ENCODE data around the gene UBXN1. TPM values are rescaled to one million over a fixed set of nuclear protein-coding genes. Genes with fewer than 3 reads are reported as not detected.
A peak's percentile ranks its signal among the peaks of the same experiment; 100 is the strongest.
"Not testable (repeated sequence)": the region's sequence is repeated elsewhere in the genome, so short reads cannot be mapped to it uniquely, and the experiment has no call there.

Gene UBXN1
- total and polyA plus RNA-seq, 5 experiments from 2014 or later, result 188 to 219 (median 218) TPM

DNA sequence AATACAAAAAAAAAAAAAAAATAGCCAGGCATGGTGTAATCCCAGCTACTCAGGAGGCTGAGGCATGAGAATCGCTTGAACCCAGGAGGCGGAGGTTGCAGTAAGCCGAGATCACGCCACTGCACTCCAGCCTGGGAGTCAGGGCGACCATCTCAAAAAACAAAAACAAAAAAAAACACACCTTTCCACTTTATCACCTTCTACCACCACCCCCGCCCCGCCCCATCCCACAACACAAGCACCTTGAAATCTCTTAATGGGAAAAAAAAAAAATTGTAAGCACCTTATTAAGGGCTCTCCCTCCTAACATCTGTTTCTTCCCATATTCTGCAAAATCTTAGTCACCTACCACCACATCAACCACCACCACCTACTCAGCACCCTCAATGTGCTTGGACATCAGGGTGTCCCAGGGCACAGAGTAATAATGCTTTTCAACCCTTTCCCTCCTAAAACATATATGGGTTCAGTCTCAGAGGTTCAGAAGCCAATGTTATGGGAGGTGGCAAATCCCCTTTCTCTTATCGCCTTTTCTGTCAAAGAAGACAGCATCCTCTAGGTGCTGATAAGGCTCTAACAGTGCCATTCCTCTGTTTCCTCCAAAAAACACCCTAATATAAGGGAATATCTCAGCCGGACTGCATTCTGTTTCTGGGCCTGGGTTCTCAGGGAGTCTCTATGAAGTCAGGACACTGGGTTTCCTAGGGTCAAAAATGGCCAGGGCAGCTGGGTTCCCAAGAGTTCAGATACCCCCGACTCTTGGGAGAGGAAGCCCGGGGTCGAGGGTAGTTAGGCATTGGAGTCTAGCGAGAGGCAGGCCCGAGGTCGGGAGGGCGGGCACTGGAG, 26.5 kb downstream of the UBXN1 start:
- ATAC-seq, result peak; percentile 6 to 49
- peaks cover 12 to 37% (median 21%) of the 10 kb centered on the region in 4 donors for H3K4me1 Mint-ChIP-seq
- POLR2A ChIA-PET, result interaction anchor here (0.6 to 19.9 kb wide), 25 partner anchors 8 to 1555 kb away, joined by 3 to 541 read pairs (median 6); partner anchors contain the start of genes B3GAT3, BSCL2, C11orf98 and CSKMT
- peak in 4 of 10 donors; percentile 34 to 57 (median 44) for DNase-seq
- peaks cover 0 to 15% (median 0%) of the 10 kb centered on the region in 3 donors for H3K36me3 Mint-ChIP-seq
- peak overlapping the region; percentile 82 to 100 (median 94) for H3K27ac Mint-ChIP-seq
- peak overlapping the region; percentile 86 to 96 (median 92) for H3K4me3 Mint-ChIP-seq
- H3K9me3 Mint-ChIP-seq, result peaks cover 0 to 2% (median 0%) of the 10 kb centered on the region in 9 donors
- H3K27me3 Mint-ChIP-seq, result no peaks in the 10 kb centered on the region

GRCh38 chr11:62650283-62650682, 28.6 kb downstream of the UBXN1 start:
- not testable (repeated sequence) for DNase-seq, ATAC-seq, H3K9me3 Mint-ChIP-seq, H3K27me3 Mint-ChIP-seq
- POLR2A ChIA-PET, result interaction anchor here (0.5 to 19.9 kb wide), 8 partner anchors 10 to 104 kb away, joined by 3 to 541 read pairs (median 6); partner anchors contain the start of genes C11orf98, CSKMT, EML3 and LBHD1
- peaks cover 16 to 50% (median 34%) of the 10 kb centered on the region in 4 donors for H3K4me1 Mint-ChIP-seq
- H3K4me3 Mint-ChIP-seq, result peak overlapping the region in 1 of 10 donors; percentile 7
- H3K27ac Mint-ChIP-seq, result peak overlapping the region in 4 of 10 donors; percentile 8 to 91 (median 34)
- peaks cover 0 to 15% (median 0%) of the 10 kb centered on the region in 3 donors for H3K36me3 Mint-ChIP-seq

DNA sequence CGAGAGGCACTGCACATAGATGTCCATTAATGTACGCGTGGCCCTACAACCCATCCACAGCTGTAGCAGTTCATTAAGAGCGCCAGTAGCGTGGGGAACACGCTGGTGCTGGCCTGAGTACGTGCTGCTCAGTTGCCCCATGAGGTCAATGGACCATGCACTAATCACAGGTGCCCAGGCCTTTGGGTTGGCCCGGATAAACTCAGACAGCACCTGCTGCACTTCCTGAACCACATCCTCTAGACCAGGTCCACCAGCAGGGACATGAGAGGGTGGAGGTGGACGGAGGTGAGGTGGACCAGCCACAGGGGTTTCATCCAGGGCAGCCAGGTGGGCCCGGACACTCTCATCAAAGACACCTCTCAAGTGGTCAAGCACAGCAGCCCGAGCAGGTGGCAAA, 29.4 kb downstream of the UBXN1 start:
- Mint-ChIP-seq H3K4me1 (peaks cover 18 to 56% (median 40%) of the 10 kb centered on the region in 4 donors), H3K27ac (peak overlapping the region in 4 of 10 donors; percentile 6 to 62 (median 16))

DNA sequence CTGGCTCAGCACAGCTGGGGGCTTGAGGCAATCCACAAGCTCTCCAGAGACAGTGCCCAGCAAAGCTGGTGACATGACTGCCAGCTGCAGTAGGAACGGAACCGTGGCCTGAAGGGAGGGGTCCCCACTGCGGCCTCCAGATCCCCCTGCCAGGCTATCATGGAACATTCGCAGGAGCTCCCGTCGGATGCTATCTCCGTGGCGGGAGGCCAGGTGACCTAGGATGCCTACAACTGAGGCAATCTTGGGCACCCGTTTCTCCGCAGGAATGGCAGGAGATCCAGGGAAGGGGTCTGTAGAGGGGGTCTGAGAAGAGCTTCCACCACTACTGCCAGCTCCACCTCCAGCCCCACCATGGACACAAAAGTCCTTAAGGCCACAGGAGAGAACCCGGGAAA, 29.9 kb downstream of the UBXN1 start:
- Mint-ChIP-seq H3K27me3 (no peaks in the 10 kb centered on the region), H3K4me1 (peaks cover 18 to 58% (median 41%) of the 10 kb centered on the region in 4 donors), H3K36me3 (peaks cover 0 to 24% (median 0%) of the 10 kb centered on the region in 3 donors), H3K9me3 (peaks cover 0 to 2% (median 0%) of the 10 kb centered on the region in 9 donors), H3K27ac (peak overlapping the region in 2 of 10 donors; percentile 22 to 29), H3K4me3 (peak overlapping the region in 1 of 10 donors; percentile 7)
- POLR2A ChIA-PET, result interaction anchor here (0.6 to 19.9 kb wide), 8 partner anchors 20 to 79 kb away, joined by 3 to 541 read pairs (median 8); partner anchors contain the start of genes B3GAT3, C11orf98, CSKMT and EML3
- DNase-seq (no peak), ATAC-seq (no peak)

More for the DNA sequence above, 29.4 kb downstream of the UBXN1 start:
- H3K27me3 Mint-ChIP-seq, result no peaks in the 10 kb centered on the region
- POLR2A ChIA-PET, result interaction anchor here (0.6 to 19.9 kb wide), 8 partner anchors 9 to 118 kb away, joined by 3 to 541 read pairs (median 6); partner anchors contain the start of genes C11orf98, CSKMT, EML3 and HNRNPUL2
- ATAC-seq (no peak), DNase-seq (no peak)
- H3K4me3 Mint-ChIP-seq, result peak overlapping the region in 1 of 10 donors; percentile 22
- peaks cover 0 to 2% (median 0%) of the 10 kb centered on the region in 9 donors for H3K9me3 Mint-ChIP-seq
- H3K36me3 Mint-ChIP-seq, result peaks cover 0 to 19% (median 0%) of the 10 kb centered on the region in 3 donors

DNA sequence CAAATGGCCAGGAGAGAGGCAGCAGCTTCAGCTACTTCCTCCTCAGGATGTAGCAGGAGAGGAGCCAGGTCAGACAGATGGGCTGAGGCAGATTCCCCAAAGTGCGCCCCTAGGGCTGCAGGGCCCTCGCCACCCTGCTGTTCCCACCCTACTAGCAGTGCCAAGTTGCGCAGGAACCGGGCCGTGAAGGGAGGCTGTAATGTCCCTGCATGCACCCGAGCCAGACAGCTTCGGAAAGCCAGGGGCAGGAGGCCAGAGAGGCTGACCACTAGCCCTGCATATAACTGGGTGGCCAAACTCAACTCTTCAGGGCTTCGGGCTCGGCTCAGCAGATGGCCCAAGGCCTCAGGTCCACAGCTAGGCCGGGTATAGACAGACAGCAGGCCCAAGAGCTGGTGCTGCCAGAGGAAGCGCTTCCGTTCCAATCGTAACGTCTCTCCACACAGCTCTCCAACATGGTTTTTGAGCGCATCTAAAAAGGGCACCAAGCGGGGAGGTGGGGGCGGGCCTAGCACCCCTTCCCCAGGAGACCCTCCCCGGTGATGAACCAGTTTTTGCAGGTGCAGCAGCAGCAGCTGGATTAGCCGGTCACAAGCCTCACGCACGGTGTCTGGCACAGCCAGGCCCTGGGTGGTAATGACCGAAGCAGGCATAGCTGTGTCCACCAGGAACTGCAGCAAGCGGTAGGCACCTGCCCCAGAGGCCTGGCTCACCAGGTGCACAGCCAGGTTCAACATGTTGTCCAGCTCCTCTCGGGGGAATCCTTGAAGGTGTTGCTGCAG, 30.5 kb downstream of the UBXN1 start:
- no peaks in the 10 kb centered on the region for H3K27me3 Mint-ChIP-seq
- DNase-seq, result no peak
- POLR2A ChIA-PET, result interaction anchor here (0.8 to 19.9 kb wide), 11 partner anchors 9 to 106 kb away, joined by 3 to 541 read pairs (median 4); partner anchors contain the start of genes B3GAT3, C11orf98, CSKMT and EML3
- H3K9me3 Mint-ChIP-seq, result no peaks in the 10 kb centered on the region
- ATAC-seq, result no peak
- peaks cover 0 to 26% (median 0%) of the 10 kb centered on the region in 3 donors for H3K36me3 Mint-ChIP-seq
- peaks cover 15 to 56% (median 37%) of the 10 kb centered on the region in 4 donors for H3K4me1 Mint-ChIP-seq
- no peak overlapping the region for H3K4me3 Mint-ChIP-seq
- no peak overlapping the region for H3K27ac Mint-ChIP-seq

- H3K4me3 Mint-ChIP-seq, result peak overlapping the region in 1 of 10 donors; percentile 45
- peaks cover 13 to 56% (median 34%) of the 10 kb centered on the region in 4 donors for H3K4me1 Mint-ChIP-seq
- no peak for ATAC-seq
- no peaks in the 10 kb centered on the region for H3K9me3 Mint-ChIP-seq
- no peaks in the 10 kb centered on the region for H3K27me3 Mint-ChIP-seq
- H3K27ac Mint-ChIP-seq, result peak overlapping the region in 1 of 10 donors; percentile 22
- DNase-seq, result no peak
- POLR2A ChIA-PET, result interaction anchor here (0.8 to 19.9 kb wide), 11 partner anchors 9 to 1669 kb away, joined by 3 to 541 read pairs (median 9); partner anchors contain the start of genes B3GAT3, C11orf98, CSKMT and EML3
- peaks cover 0 to 32% (median 0%) of the 10 kb centered on the region in 3 donors for H3K36me3 Mint-ChIP-seq
Measured at GRCh38 chr11:62647609-62648005, 31.3 kb downstream of the UBXN1 start.

GRCh38 chr11:62646825-62647608, 31.9 kb downstream of the UBXN1 start:
- POLR2A ChIA-PET, result interaction anchor here (0.5 to 19.9 kb wide), 32 partner anchors 9 to 1670 kb away, joined by 3 to 541 read pairs (median 6); partner anchors contain the start of genes B3GAT3, C11orf98, CSKMT and EML3
- peak overlapping the region; percentile 92 to 99 (median 97) for H3K4me3 Mint-ChIP-seq
- DNase-seq (no peak), ATAC-seq (no peak)
- H3K36me3 Mint-ChIP-seq, result peaks cover 0 to 35% (median 0%) of the 10 kb centered on the region in 3 donors
- H3K27ac Mint-ChIP-seq, result peak overlapping the region; percentile 85 to 99 (median 98)
- peaks cover 9 to 53% (median 29%) of the 10 kb centered on the region in 4 donors for H3K4me1 Mint-ChIP-seq
- H3K9me3 Mint-ChIP-seq, result no peaks in the 10 kb centered on the region
- H3K27me3 Mint-ChIP-seq, result no peaks in the 10 kb centered on the region

GRCh38 chr11:62645946-62646824, 32.7 kb downstream of the UBXN1 start, which contains the start of gene GANAB:
TSS of gene GANAB (minus strand) at chr11:62646613. CDS start at chr11:62646599, 14 bp downstream.
- H3K27me3 Mint-ChIP-seq, result no peaks in the 10 kb centered on the region
- peak within 1 kb of the TSS; percentile 92 to 99 (median 97) for H3K4me3 Mint-ChIP-seq
- POLR2A ChIA-PET, result interaction anchor here (0.5 to 19.9 kb wide), 37 partner anchors 9 to 1734 kb away, joined by 3 to 541 read pairs (median 5); partner anchors contain the start of genes B3GAT3, C11orf98, CSKMT and EML3
- peak; percentile 97 to 98 for ATAC-seq
- peak within 1 kb of the TSS; percentile 90 to 99 (median 98) for H3K27ac Mint-ChIP-seq
- DNase-seq, result peak; percentile 94 to 99 (median 97)
- H3K36me3 Mint-ChIP-seq, result peaks cover 0 to 35% (median 0%) of the 10 kb centered on the region in 3 donors
- H3K9me3 Mint-ChIP-seq, result no peaks in the 10 kb centered on the region
- peaks cover 9 to 50% (median 32%) of the 10 kb centered on the region in 4 donors for H3K4me1 Mint-ChIP-seq

DNA sequence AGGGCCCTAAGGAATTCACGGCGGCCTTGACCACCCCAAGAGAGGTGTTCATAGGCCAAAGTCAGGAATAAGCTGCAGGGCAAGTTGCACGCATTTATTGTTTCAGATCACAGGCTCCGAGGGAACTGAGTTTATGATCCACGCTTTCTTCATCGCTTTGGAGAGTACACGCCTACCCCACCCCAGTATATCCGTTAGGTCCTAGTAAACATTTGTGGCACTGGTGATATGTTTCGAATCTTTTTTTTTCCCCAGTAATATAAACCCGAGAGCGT, 33.3 kb downstream of the UBXN1 start:
- Mint-ChIP-seq H3K27ac (peak overlapping the region; percentile 90 to 99 (median 98)), H3K4me1 (peaks cover 13 to 51% (median 36%) of the 10 kb centered on the region in 4 donors), H3K9me3 (no peaks in the 10 kb centered on the region), H3K36me3 (peaks cover 0 to 34% (median 0%) of the 10 kb centered on the region in 3 donors), H3K27me3 (no peaks in the 10 kb centered on the region), H3K4me3 (peak overlapping the region; percentile 92 to 99 (median 97))
- ATAC-seq, result no peak
- POLR2A ChIA-PET, result interaction anchor here (0.5 to 19.9 kb wide), 31 partner anchors 8 to 1733 kb away, joined by 3 to 541 read pairs (median 5); partner anchors contain the start of genes B3GAT3, C11orf98, CSKMT and EML3
- DNase-seq, result peak in 2 of 10 donors; percentile 17 to 29

DNA sequence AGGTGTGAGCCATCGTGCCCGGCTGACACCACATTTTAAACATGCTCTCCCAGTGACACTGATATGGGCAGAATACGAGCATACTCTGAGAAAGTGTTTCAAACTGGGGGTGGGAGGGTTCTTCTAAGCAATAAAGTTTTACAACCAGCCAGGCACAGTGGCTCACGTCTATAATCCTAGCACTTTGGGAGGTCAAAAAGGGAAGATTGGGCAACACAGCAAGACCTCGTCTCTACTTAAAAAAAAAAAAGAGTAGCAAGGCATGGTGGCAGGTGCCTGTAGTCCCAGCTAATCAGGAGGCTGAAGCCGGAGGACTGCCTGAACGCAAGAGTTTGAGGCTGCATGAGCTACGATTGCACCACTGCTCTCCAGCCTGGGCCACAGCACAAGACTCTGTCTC, 34.7 kb downstream of the UBXN1 start:
- Mint-ChIP-seq H3K9me3 (no peaks in the 10 kb centered on the region), H3K4me3 (peak overlapping the region in 9 of 10 donors; percentile 21 to 95 (median 45)), H3K27ac (peak overlapping the region in 9 of 10 donors; percentile 9 to 90 (median 69)), H3K36me3 (peaks cover 0 to 32% (median 0%) of the 10 kb centered on the region in 3 donors), H3K4me1 (peaks cover 17 to 54% (median 45%) of the 10 kb centered on the region in 4 donors), H3K27me3 (no peaks in the 10 kb centered on the region)
- no peak for DNase-seq
- POLR2A ChIA-PET, result interaction anchor here (0.7 to 19.9 kb wide), 11 partner anchors 9 to 237 kb away, joined by 3 to 541 read pairs (median 8); partner anchors contain the start of genes B3GAT3, C11orf98, CSKMT and EEF1G
- no peak for ATAC-seq
